Vagina (tissue), 2 donors: ENCODE measurements around the gene RUVBL2. TPM values are rescaled to one million over a fixed set of nuclear protein-coding genes. Genes with fewer than 3 reads are reported as not detected.
A peak's percentile ranks its signal among the peaks of the same experiment; 100 is the strongest.

Experiments used
- DNase-seq, 2 donors: peaks; one replicate each; pipeline ENCODE4 v3.0.0-alpha.2; 2017; ENCODE audit errors: extremely low spot score in 2 of 2
- H3K27ac ChIP-seq: fragments of 200-600 bp; sonication (generic); one replicate; pipeline ENCODE4 v1.5.1; 2019
- H3K27me3 ChIP-seq: fragments of 200-600 bp; sonication (generic); one replicate; pipeline ENCODE4 v1.5.1; 2019
- H3K36me3 ChIP-seq, 2 donors: fragments of 200-600 bp; sonication (generic); one replicate each; pipeline ENCODE4 v1.5.1; 2017 to 2019
- H3K4me1 ChIP-seq: fragments of 200-600 bp; sonication (generic); one replicate; pipeline ENCODE4 v1.5.1; 2019
- H3K4me3 ChIP-seq, 2 donors: fragments of 200-600 bp; sonication (generic); 1 replicate in 1 of 2; 2 replicates in 1 of 2; pipeline ENCODE4 v1.5.1; 2016 to 2019
- H3K9me3 ChIP-seq: fragments of 200-600 bp; sonication (generic); one replicate; pipeline ENCODE4 v1.5.1; 2019
- POLR2A ChIP-seq, 2 donors: fragments of 450-650 bp; IDR thresholded peaks; one replicate each; pipeline ENCODE4 v1.6.1; 2017; ENCODE audit warnings: antibody characterized with exemption in 2 of 2, mild to moderate bottlenecking in 2 of 2, moderate library complexity in 2 of 2
- POLR2AphosphoS5 ChIP-seq, 2 donors: sonication (generic); formaldehyde crosslinking; IDR thresholded peaks; one replicate each; pipeline ENCODE4 v1.9.0; 2017; ENCODE audit warnings: antibody characterized with exemption in 2 of 2, mild to moderate bottlenecking in 2 of 2, low read depth in 1 of 2; ENCODE audit not compliant: insufficient read depth in 1 of 2
- intact Hi-C: fragments of 100-400 bp; cut with DNase I; formaldehyde crosslinking; loops from one replicate; pipeline ENCODE4 v1.15.1; 2023
- total RNA-seq: library from RNA; depleted of rRNA; stranded (reverse); fragments of >200 nt; gene quantifications from one replicate; pipeline ENCODE4 v1.2.3, GENCODE V29; 2016
- TF ChIP-seq, protein P1 (sequence below), 3 experiments: fragments of 450-650 bp in 2 of 3; fragments of 200-600 bp in 1 of 3; sonication (generic) in 1 of 3; IDR thresholded peaks; one replicate each; pipeline ENCODE4 v1.5.1; 2017 to 2019; ENCODE audit warnings: antibody characterized with exemption in 3 of 3, mild to moderate bottlenecking in 2 of 3, moderate library complexity in 2 of 3

RUVBL2 gene
- total RNA-seq, 1 donor from 2014 or later = 100 TPM

DNA sequence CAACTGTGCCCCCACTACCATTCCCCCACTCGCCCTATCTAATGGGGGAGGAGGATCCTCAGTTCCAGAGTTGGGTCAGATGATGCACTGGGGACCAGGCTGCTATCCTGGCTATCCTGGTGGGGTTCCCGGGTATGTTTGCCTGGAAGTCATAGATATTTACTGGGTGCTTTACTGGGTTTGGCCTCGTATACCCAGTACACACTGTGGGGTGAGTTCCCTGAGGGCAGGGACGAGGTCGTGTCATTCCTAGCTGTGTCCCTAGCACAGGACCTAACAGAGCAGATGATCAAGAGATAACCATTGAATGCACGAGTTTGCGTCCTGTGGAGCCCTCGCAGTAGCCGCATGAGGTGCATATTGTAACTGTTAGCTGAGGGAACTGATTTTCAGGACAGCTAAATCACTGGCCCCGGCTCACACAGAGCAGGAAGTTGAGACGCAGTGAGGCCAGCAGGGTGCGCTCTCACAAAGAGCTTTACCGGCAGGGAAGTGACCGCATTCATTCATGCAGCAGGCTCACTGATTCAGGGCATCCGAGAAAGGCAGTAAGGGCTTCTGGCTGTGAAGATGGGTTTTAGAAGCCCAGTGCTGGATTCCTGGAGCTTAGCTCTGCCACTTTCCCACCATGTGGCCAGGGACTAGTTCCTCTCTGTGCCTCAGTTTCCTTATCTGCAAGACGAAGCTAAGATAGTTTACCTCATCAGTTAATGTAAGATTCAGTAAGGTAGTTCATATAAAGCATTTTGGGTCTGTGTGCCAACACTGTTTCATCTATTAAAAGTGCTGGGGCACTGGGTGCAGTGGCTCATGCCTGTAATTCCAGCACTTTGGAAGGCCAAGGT is 6.0 kb downstream of the RUVBL2 start:
- no peaks in the 10 kb centered on the region for H3K9me3 ChIP-seq
- no peaks in the 10 kb centered on the region for H3K27me3 ChIP-seq
- intact Hi-C loops = loop anchor here (10.0 kb wide), 1 partner anchor 145 kb away; no protein-coding TSS in a partner anchor
- H3K36me3 ChIP-seq = peaks cover 6 to 24% of the 10 kb centered on the region in 2 donors
- H3K4me3 ChIP-seq = no peak overlapping the region
- H3K4me1 ChIP-seq = peaks cover 5% of the 10 kb centered on the region
- H3K27ac ChIP-seq = no peak overlapping the region
- DNase-seq = no peak
- TF ChIP-seq POLR2AphosphoS5 (IDR thresholded peaks at IDR 0.05; ENCODE audit: insufficient read depth in 1 of 2, low read depth in 1 of 2) (no peak), POLR2A (IDR thresholded peaks at IDR 0.05) (no peak)
- TF ChIP-seq, protein P1, sequence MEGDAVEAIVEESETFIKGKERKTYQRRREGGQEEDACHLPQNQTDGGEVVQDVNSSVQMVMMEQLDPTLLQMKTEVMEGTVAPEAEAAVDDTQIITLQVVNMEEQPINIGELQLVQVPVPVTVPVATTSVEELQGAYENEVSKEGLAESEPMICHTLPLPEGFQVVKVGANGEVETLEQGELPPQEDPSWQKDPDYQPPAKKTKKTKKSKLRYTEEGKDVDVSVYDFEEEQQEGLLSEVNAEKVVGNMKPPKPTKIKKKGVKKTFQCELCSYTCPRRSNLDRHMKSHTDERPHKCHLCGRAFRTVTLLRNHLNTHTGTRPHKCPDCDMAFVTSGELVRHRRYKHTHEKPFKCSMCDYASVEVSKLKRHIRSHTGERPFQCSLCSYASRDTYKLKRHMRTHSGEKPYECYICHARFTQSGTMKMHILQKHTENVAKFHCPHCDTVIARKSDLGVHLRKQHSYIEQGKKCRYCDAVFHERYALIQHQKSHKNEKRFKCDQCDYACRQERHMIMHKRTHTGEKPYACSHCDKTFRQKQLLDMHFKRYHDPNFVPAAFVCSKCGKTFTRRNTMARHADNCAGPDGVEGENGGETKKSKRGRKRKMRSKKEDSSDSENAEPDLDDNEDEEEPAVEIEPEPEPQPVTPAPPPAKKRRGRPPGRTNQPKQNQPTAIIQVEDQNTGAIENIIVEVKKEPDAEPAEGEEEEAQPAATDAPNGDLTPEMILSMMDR (IDR thresholded peaks at IDR 0.05) = peak in 1 of 3 experiments; percentile 32

DNA sequence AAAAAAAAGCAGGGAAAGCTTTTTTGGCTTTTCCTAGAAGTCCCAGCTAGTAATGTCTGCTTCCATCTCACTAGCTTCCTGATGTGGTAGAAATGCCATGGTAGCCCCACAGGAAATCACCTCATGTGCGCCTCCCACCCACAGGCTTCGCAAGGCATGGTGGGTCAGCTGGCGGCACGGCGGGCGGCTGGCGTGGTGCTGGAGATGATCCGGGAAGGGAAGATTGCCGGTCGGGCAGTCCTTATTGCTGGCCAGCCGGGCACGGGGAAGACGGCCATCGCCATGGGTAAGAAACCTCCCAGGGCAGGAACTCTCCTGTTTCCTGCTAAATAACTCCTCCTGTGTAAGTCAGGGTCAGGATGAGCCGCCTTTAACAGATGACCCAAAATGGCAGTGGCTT is 10.4 kb downstream of the RUVBL2 start:
- intact Hi-C loops = no loop called here

DNA sequence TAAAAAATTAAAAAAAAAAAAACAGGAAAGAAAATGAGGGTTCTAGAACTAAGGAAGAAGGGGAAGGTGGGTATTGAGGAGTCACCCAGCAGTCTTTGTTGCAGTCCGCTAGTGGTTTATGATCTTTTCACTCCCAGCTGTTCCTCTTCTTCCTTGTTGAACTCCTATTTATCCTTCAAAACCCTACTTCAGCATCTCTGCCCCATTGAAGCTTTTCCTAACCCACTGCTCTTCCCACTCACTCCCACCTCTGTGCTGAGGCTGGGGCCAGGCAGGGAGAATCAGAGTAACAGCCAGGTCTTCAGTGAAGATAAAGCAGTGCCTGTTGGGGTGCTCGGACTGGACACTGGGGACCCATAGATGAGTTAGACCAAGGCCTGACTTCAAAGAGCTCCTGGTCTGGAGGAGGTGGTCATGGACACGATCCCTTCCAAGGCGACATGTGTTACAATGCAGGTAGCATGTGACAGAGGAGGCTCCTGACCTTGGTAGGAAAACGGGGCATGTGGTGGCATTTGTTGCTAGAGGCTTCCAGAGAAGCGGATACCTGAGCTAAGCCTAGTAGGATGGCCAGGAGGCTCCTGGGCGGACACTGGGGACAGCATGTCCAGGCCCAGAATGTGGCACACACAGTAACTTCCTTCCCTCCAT is 11.4 kb downstream of the RUVBL2 start:
- Histone ChIP-seq H3K4me3 (no peak overlapping the region), H3K27me3 (no peaks in the 10 kb centered on the region), H3K36me3 (peaks cover 6 to 64% of the 10 kb centered on the region in 2 donors), H3K4me1 (no peaks in the 10 kb centered on the region), H3K27ac (no peak overlapping the region), H3K9me3 (no peaks in the 10 kb centered on the region)
- intact Hi-C loops = no loop called here
- no peak for DNase-seq
- TF ChIP-seq POLR2A (IDR thresholded peaks at IDR 0.05) (no peak), POLR2AphosphoS5 (IDR thresholded peaks at IDR 0.05; ENCODE audit: insufficient read depth in 1 of 2, low read depth in 1 of 2) (no peak)
- TF ChIP-seq, protein P1 (IDR thresholded peaks at IDR 0.05) = no peak

More for the DNA sequence above, 10.4 kb downstream of the RUVBL2 start:
- H3K36me3 ChIP-seq = peaks cover 6 to 55% of the 10 kb centered on the region in 2 donors
- TF ChIP-seq POLR2AphosphoS5 (IDR thresholded peaks at IDR 0.05; ENCODE audit: insufficient read depth in 1 of 2, low read depth in 1 of 2) (no peak), POLR2A (IDR thresholded peaks at IDR 0.05) (no peak)
- TF ChIP-seq, protein P1 (IDR thresholded peaks at IDR 0.05) = no peak
- no peaks in the 10 kb centered on the region for H3K4me1 ChIP-seq
- no peaks in the 10 kb centered on the region for H3K27me3 ChIP-seq
- DNase-seq = no peak
- no peak overlapping the region for H3K27ac ChIP-seq
- no peak overlapping the region for H3K4me3 ChIP-seq
- no peaks in the 10 kb centered on the region for H3K9me3 ChIP-seq

DNA sequence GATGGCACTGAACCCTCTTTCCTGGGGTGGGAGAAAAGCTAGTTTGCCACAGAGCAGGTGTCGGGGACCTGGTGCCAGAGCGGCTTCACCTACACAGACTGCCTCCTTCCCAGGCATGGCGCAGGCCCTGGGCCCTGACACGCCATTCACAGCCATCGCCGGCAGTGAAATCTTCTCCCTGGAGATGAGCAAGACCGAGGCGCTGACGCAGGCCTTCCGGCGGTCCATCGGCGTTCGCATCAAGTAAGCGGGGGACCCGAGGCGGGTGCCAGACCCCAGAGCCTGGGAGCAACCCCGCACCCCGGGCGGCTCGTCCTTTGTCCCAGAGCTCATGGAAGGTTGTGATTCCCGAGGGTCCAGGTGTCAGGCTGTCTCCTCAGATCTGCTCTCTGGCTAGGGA is 13.2 kb downstream of the RUVBL2 start:
- Histone ChIP-seq H3K9me3 (no peaks in the 10 kb centered on the region), H3K27ac (no peak overlapping the region), H3K4me1 (no peaks in the 10 kb centered on the region), H3K4me3 (no peak overlapping the region), H3K27me3 (no peaks in the 10 kb centered on the region), H3K36me3 (peaks cover 6 to 77% of the 10 kb centered on the region in 2 donors)
- DNase-seq = no peak
- intact Hi-C loops = no loop called here
- TF ChIP-seq POLR2AphosphoS5 (IDR thresholded peaks at IDR 0.05; ENCODE audit: insufficient read depth in 1 of 2, low read depth in 1 of 2) (no peak), POLR2A (IDR thresholded peaks at IDR 0.05) (no peak)
- TF ChIP-seq, protein P1 (IDR thresholded peaks at IDR 0.05) = no peak
